K562 (cell line): ENCODE results near the gene NAT14.

Source experiments
- EP300 ChIP-seq: IDR thresholded peaks from 2 replicates; pipeline ENCODE4 v1.6.1; 2012; ENCODE audit warnings: low read length, improper control_type of control experiment
- MAFK ChIP-seq: IDR thresholded peaks from 2 replicates; pipeline ENCODE4 v1.6.1; 2011; ENCODE audit warnings: low read length, improper control_type of control experiment

DNA sequence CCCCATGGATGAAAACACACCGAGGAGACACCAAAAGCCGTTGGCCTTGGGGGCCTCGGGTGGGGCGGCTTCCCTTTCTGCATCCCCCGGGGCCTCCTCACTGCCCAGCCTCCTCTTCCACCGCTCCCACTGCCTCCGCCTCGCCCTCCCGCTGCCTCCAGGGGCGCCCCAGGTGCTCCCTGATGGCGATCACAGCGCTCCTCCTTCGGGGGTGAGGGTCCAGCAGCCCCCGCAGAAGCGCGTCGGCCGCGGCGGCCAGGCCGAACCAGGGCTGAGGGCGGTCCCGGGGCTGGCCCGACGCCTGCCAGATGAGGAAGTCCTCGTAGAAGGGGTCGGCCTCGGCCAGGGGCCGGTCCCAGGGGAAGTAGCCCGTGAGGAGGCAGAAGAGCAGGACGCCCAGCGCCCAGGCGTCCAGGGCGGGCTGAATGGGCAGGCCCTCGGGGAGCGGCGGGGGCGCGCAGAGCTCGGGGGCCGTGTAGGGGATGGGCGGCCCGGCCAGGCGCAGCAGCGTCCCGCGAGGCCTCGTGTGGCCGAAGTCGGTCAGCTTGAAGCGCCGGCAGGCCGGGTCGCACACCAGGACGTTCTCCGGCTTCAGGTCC, 44.7 kb downstream of the NAT14 start:
- TF ChIP-seq MAFK (no peak), EP300 (no peak)
